GM23338 (cell line): ENCODE results near the gene TMPRSS11D. TPM values are rescaled to one million over a fixed set of nuclear protein-coding genes. Genes with fewer than 3 reads are reported as not detected.

ENCODE experiments used
- ATAC-seq: fragments of 200-7000 bp; cut with Tn5 transposase; 3 replicates; pipeline ENCODE4 v1.9.1; 2020
- DNase-seq: peaks from one replicate; pipeline ENCODE4 v3.0.0-alpha.2; 2015; ENCODE audit warnings: low spot score
- H2AFZ ChIP-seq: fragments of 200-600 bp; sonication (generic); 2 replicates; pipeline ENCODE4 v1.8.0; 2016; ENCODE audit warnings: antibody characterized with exemption, mild to moderate bottlenecking, moderate library complexity
- H3F3A ChIP-seq: fragments of 200-600 bp; sonication (generic); replicated peaks from 2 replicates; pipeline ENCODE4 v1.8.0; 2017; ENCODE audit warnings: antibody characterized with exemption, mixed run types, low read depth
- H3K27ac ChIP-seq: fragments of 200-600 bp; sonication (generic); 2 replicates; pipeline ENCODE4 v1.6.1; 2016; ENCODE audit warnings: low read depth
- H3K27me3 ChIP-seq: fragments of 200-600 bp; sonication (generic); 2 replicates; pipeline ENCODE4 v1.8.0; 2016; ENCODE audit warnings: mild to moderate bottlenecking, mixed run types, moderate library complexity; ENCODE audit not compliant: insufficient read depth
- H3K36me3 ChIP-seq: fragments of 200-600 bp; sonication (generic); 2 replicates; pipeline ENCODE4 v1.8.0; 2016; ENCODE audit warnings: mild to moderate bottlenecking; ENCODE audit not compliant: insufficient read depth
- H3K4me1 ChIP-seq: fragments of 200-600 bp; sonication (generic); 2 replicates; pipeline ENCODE4 v1.8.0; 2016; ENCODE audit warnings: mild to moderate bottlenecking, moderate library complexity; ENCODE audit not compliant: insufficient read depth
- H3K4me2 ChIP-seq: fragments of 200-600 bp; sonication (generic); 2 replicates; pipeline ENCODE4 v1.7.1; 2017; ENCODE audit warnings: mixed run types
- H3K4me3 ChIP-seq: fragments of 200-600 bp; sonication (generic); 2 replicates; pipeline ENCODE4 v1.6.1; 2016; ENCODE audit warnings: mixed run types
- H3K79me2 ChIP-seq: fragments of 200-600 bp; sonication (generic); replicated peaks from 2 replicates; pipeline ENCODE4 v1.8.0; 2017; ENCODE audit warnings: mild to moderate bottlenecking; ENCODE audit not compliant: insufficient read depth
- H3K9me2 ChIP-seq: fragments of 200-600 bp; sonication (generic); 2 replicates; pipeline ENCODE4 v1.8.0; 2017; ENCODE audit not compliant: insufficient read depth
- H4K20me1 ChIP-seq: fragments of 200-600 bp; sonication (generic); replicated peaks from 2 replicates; pipeline ENCODE4 v1.8.0; 2017; ENCODE audit warnings: mild to moderate bottlenecking; ENCODE audit not compliant: insufficient read depth
- H3K27ac Mint-ChIP-seq: 2 replicates; pipeline ENCODE4 v1.8.0; 2020; ENCODE audit warnings: inconsistent platforms, mild to moderate bottlenecking, moderate library complexity, mixed read lengths
- H3K27me3 Mint-ChIP-seq: 3 replicates; pipeline ENCODE4 v1.8.0; 2022; ENCODE audit warnings: low read depth, mild to moderate bottlenecking, moderate library complexity, mixed read lengths, inconsistent platforms; ENCODE audit not compliant: insufficient read depth, poor library complexity
- H3K36me3 Mint-ChIP-seq: 3 replicates; pipeline ENCODE4 v1.8.0; 2021; ENCODE audit warnings: low read depth, mild to moderate bottlenecking, inconsistent platforms, moderate library complexity, mixed read lengths
- H3K4me1 Mint-ChIP-seq: 3 replicates; pipeline ENCODE4 v1.8.0; 2020; ENCODE audit warnings: mild to moderate bottlenecking, inconsistent platforms, mixed read lengths
- H3K4me3 Mint-ChIP-seq: 3 replicates; pipeline ENCODE4 v1.8.0; 2021; ENCODE audit warnings: moderate library complexity, mild to moderate bottlenecking, inconsistent platforms, mixed read lengths
- H3K9me3 Mint-ChIP-seq: 3 replicates; pipeline ENCODE4 v1.8.0; 2020; ENCODE audit warnings: moderate library complexity, mild to moderate bottlenecking, inconsistent platforms, mixed read lengths
- CTCF ChIP-seq, 2 experiments: fragments of 200-600 bp in 1 of 2; sonication (generic) in 1 of 2; conservative IDR thresholded peaks; 2 replicates each; pipeline versions ENCODE4 v1.5.1 to v1.6.1; 2016 to 2017; ENCODE audit warnings: antibody characterized with exemption in 2 of 2, low read depth in 2 of 2, mild to moderate bottlenecking in 2 of 2, moderate library complexity in 1 of 2
- ETS1 ChIP-seq: IDR thresholded peaks from 2 replicates; pipeline ENCODE4 v1.6.1; 2016; ENCODE audit warnings: antibody characterized with exemption
- EZH2 ChIP-seq: fragments of 200-600 bp; sonication (generic); IDR thresholded peaks from one replicate; pipeline ENCODE4 v1.8.0; 2017; ENCODE audit warnings: antibody characterized with exemption, mild to moderate bottlenecking, low read depth; ENCODE audit not compliant: unreplicated experiment
- EZH2phosphoT487 ChIP-seq: fragments of 200-600 bp; sonication (generic); IDR thresholded peaks from one replicate; pipeline ENCODE4 v1.8.1; 2018; ENCODE audit warnings: antibody characterized with exemption; ENCODE audit not compliant: unreplicated experiment
- JUNB ChIP-seq: IDR thresholded peaks from one replicate; pipeline ENCODE4 v1.6.1; 2016; ENCODE audit warnings: antibody characterized with exemption; ENCODE audit not compliant: unreplicated experiment
- NANOG ChIP-seq: IDR thresholded peaks from 2 replicates; pipeline ENCODE4 v1.6.1; 2016; ENCODE audit warnings: antibody characterized with exemption, borderline replicate concordance
- POLR2AphosphoS5 ChIP-seq: IDR thresholded peaks from 2 replicates; pipeline ENCODE4 v1.6.1; 2016; ENCODE audit warnings: antibody characterized with exemption, low read depth
- STAT1 ChIP-seq: IDR thresholded peaks from one replicate; pipeline ENCODE4 v1.6.1; 2016; ENCODE audit warnings: antibody characterized with exemption; ENCODE audit not compliant: unreplicated experiment
- ZNF462 ChIP-seq: fragments of 250-450 bp; sonication (Bioruptor Pico); IDR thresholded peaks from 2 replicates; pipeline ENCODE4 v1.5.0; 2020; ENCODE audit warnings: mild to moderate bottlenecking, moderate library complexity
- long read RNA-seq: library from polyadenylated mRNA; unstranded; transcript quantifications from one replicate; pipeline ENCODE4 v2.0.0, GENCODE V29; 2020; ENCODE audit not compliant: unreplicated experiment
- polyA plus RNA-seq: library from polyadenylated mRNA; unstranded; fragments of >200 nt; fragmentation: Nextera tagmentation; extraction: Ambion mirVana; gene quantifications from 2 replicates; pipeline ENCODE4 v1.2.1, GENCODE V29; 2016
- total RNA-seq: library from RNA; depleted of rRNA; stranded (reverse); fragments of >200 nt; shearing (Covaris generic); gene quantifications from 2 replicates; pipeline ENCODE4 v1.2.3, GENCODE V29; 2014; rRNA removed

TMPRSS11D gene
- total RNA-seq (not detected in 2 replicates), polyA plus RNA-seq (not detected in 2 replicates)
- long read RNA-seq: 0 reads

- Mint-ChIP-seq H3K27me3 (no peaks in the 10 kb centered on the region), H3K4me1 (peaks cover 11% of the 10 kb centered on the region; the same call in 2 of the 3 replicates), H3K27ac (no peak within 1 kb of the TSS; the same call in 1 of the 2 replicates), H3K9me3 (no peaks in the 10 kb centered on the region), H3K4me3 (no peak within 1 kb of the TSS), H3K36me3 (no peaks in the 10 kb centered on the region)
- no peak within 1 kb of the TSS for H2AFZ ChIP-seq
- ATAC-seq (no peak), DNase-seq (no peak)
- no peaks in the 10 kb centered on the region for H3F3A ChIP-seq
- H4K20me1 ChIP-seq: no peaks in the 10 kb centered on the region
- H3K27ac ChIP-seq: no peak within 1 kb of the TSS
- no peaks in the 10 kb centered on the region for H3K27me3 ChIP-seq
- no peaks in the 10 kb centered on the region for H3K4me1 ChIP-seq
- H3K4me2 ChIP-seq: no peak within 1 kb of the TSS
- no peaks in the 10 kb centered on the region for H3K9me2 ChIP-seq
- H3K4me3 ChIP-seq: no peak within 1 kb of the TSS
- no peaks in the 10 kb centered on the region for H3K79me2 ChIP-seq
- no peak for TF ChIP-seq NANOG
- no peak for TF ChIP-seq JUNB
- no peak for TF ChIP-seq EZH2
- no peaks in the 10 kb centered on the region for H3K36me3 ChIP-seq
Measured at GRCh38 chr4:67883902-67884301, at the start of gene TMPRSS11D. Gene TMPRSS11D, minus strand, starts transcription at chr4:67884002. Its CDS starts 69 bp downstream, at chr4:67883933.

GRCh38 chr4:67933038-67933437 is 49.2 kb upstream of the TMPRSS11D start:
- Histone ChIP-seq H4K20me1 (no peaks in the 10 kb centered on the region), H3K36me3 (no peaks in the 10 kb centered on the region), H3K4me1 (peaks cover 11% of the 10 kb centered on the region), H3K27ac (no peak overlapping the region), H3K4me3 (no peak overlapping the region), H3K79me2 (no peaks in the 10 kb centered on the region), H3K4me2 (no peak overlapping the region), H2AFZ (no peak overlapping the region), H3K9me2 (no peaks in the 10 kb centered on the region), H3F3A (no peaks in the 10 kb centered on the region), H3K27me3 (no peaks in the 10 kb centered on the region)
- ATAC-seq (no peak), DNase-seq (no peak)
- H3K27me3 Mint-ChIP-seq: peaks cover 1% of the 10 kb centered on the region
- H3K4me1 Mint-ChIP-seq: peaks cover 15% of the 10 kb centered on the region
- no peaks in the 10 kb centered on the region; the same call in 2 of the 3 replicates for H3K9me3 Mint-ChIP-seq
- H3K27ac Mint-ChIP-seq: no peak overlapping the region
- no peak overlapping the region for H3K4me3 Mint-ChIP-seq
- no peaks in the 10 kb centered on the region for H3K36me3 Mint-ChIP-seq
- TF ChIP-seq ZNF462 (CRISPR knock-in tag) (no peak), ETS1 (no peak), EZH2phosphoT487 (no peak), NANOG (no peak), STAT1 (no peak), POLR2AphosphoS5 (no peak), CTCF (conservative IDR thresholded peaks at IDR 0.05; ENCODE audit: low read depth in 2 of 2) (no peak), EZH2 (no peak)
